Fibroblast of lung (primary cell): Measurements from ENCODE around the gene QDPR.
A peak's percentile ranks its signal among the peaks of the same experiment; 100 is the strongest.

Source experiments
- EZH2 ChIP-seq: IDR thresholded peaks from 2 replicates; pipeline ENCODE4 v1.5.1; 2012; ENCODE audit warnings: low read length, control low read depth, mild to moderate bottlenecking; ENCODE audit errors: missing control alignments
- TF ChIP-seq, protein P1 (sequence below), 2 donors: IDR thresholded peaks in 1 of 2; conservative IDR thresholded peaks in 1 of 2; 1 replicate in 1 of 2; 2 replicates in 1 of 2; pipeline ENCODE4 v1.5.1; 2011 to 2012; ENCODE audit warnings: low read length in 2 of 2, control low read depth in 1 of 2, inconsistent platforms in 1 of 2, low read depth in 1 of 2, mild to moderate bottlenecking in 1 of 2

DNA sequence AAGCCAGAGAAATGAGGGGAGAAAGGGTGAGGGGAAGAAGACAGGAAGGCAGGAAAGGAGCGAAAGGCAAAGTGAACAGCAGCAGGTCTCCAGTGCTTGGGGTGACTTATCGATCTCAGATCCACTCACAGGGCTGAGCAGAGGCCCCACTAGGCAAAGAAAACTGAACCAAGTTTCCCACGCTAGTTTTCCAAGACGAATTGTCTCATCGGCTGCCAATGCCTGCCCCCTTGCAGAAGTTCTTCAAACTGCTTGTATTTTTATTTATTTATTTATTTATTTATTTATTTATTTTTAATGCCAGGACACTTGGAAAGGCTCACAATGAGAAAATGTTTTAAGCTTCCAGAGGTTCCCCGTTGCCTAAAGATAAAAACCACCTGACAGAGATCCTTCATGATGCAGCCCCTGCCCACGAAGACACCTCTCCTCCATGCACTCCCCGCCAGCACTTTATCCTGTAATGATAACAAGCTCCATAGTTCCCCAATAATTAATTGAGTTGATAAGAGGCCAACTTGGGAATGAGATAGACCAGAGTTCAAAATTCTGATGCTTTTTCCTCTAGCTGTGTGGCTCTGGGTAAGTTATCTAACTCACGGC is 43.2 kb downstream of the QDPR start:
- TF ChIP-seq, protein P1, sequence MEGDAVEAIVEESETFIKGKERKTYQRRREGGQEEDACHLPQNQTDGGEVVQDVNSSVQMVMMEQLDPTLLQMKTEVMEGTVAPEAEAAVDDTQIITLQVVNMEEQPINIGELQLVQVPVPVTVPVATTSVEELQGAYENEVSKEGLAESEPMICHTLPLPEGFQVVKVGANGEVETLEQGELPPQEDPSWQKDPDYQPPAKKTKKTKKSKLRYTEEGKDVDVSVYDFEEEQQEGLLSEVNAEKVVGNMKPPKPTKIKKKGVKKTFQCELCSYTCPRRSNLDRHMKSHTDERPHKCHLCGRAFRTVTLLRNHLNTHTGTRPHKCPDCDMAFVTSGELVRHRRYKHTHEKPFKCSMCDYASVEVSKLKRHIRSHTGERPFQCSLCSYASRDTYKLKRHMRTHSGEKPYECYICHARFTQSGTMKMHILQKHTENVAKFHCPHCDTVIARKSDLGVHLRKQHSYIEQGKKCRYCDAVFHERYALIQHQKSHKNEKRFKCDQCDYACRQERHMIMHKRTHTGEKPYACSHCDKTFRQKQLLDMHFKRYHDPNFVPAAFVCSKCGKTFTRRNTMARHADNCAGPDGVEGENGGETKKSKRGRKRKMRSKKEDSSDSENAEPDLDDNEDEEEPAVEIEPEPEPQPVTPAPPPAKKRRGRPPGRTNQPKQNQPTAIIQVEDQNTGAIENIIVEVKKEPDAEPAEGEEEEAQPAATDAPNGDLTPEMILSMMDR (conservative IDR thresholded peaks at IDR 0.05 in 1 of 2, IDR thresholded peaks at IDR 0.05 in 1 of 2; ENCODE audit: low read depth in 1 of 2, low read length in 2 of 2) = peak; percentile 40 to 62
- no peak for TF ChIP-seq EZH2
